Suprapubic skin (tissue), 3 donors: ENCODE data around the gene KRTAP10-9.
"Not testable (repeated sequence)": the region's sequence is repeated elsewhere in the genome, so short reads cannot be mapped to it uniquely, and the experiment has no call there.

Experiments used
- CTCF ChIP-seq, 2 donors: fragments of 200-600 bp in 1 of 2; fragments of 450-650 bp in 1 of 2; sonication (generic) in 1 of 2; IDR thresholded peaks; one replicate each; pipeline ENCODE4 v1.5.1; 2016 to 2019; ENCODE audit warnings: antibody characterized with exemption in 2 of 2, mild to moderate bottlenecking in 1 of 2, moderate library complexity in 1 of 2
- EP300 ChIP-seq: sonication (generic); formaldehyde crosslinking; IDR thresholded peaks from one replicate; pipeline ENCODE4 v1.6.1; 2017; ENCODE audit warnings: antibody characterized with exemption
- POLR2A ChIP-seq, 2 donors: fragments of 450-650 bp; IDR thresholded peaks; one replicate each; pipeline ENCODE4 v1.6.1; 2017; ENCODE audit warnings: antibody characterized with exemption in 2 of 2, mild to moderate bottlenecking in 2 of 2, moderate library complexity in 2 of 2

GRCh38 chr21:44661567-44661966 is 34.7 kb downstream of the KRTAP10-9 start:
- TF ChIP-seq CTCF (IDR thresholded peaks at IDR 0.05); POLR2A (IDR thresholded peaks at IDR 0.05); EP300: not testable (repeated sequence)
